ENCODE data around the gene CLPTM1L.
"Not testable (repeated sequence)": the region's sequence is repeated elsewhere in the genome, so short reads cannot be mapped to it uniquely, and the experiment has no call there.

The CLPTM1L gene

GRCh38 chr5:1380011-1380817 lies 35.3 kb upstream of the CLPTM1L start:
- DNase-seq: peak; percentile 23

GRCh38 chr5:1378866-1379659 lies 34.2 kb upstream of the CLPTM1L start:
- no peak for DNase-seq

GRCh38 chr5:1378096-1378495 lies 33.2 kb upstream of the CLPTM1L start:
- DNase-seq: no peak

- no peak for DNase-seq
Measured at GRCh38 chr5:1376981-1377380, 32.1 kb upstream of the CLPTM1L start.

DNA sequence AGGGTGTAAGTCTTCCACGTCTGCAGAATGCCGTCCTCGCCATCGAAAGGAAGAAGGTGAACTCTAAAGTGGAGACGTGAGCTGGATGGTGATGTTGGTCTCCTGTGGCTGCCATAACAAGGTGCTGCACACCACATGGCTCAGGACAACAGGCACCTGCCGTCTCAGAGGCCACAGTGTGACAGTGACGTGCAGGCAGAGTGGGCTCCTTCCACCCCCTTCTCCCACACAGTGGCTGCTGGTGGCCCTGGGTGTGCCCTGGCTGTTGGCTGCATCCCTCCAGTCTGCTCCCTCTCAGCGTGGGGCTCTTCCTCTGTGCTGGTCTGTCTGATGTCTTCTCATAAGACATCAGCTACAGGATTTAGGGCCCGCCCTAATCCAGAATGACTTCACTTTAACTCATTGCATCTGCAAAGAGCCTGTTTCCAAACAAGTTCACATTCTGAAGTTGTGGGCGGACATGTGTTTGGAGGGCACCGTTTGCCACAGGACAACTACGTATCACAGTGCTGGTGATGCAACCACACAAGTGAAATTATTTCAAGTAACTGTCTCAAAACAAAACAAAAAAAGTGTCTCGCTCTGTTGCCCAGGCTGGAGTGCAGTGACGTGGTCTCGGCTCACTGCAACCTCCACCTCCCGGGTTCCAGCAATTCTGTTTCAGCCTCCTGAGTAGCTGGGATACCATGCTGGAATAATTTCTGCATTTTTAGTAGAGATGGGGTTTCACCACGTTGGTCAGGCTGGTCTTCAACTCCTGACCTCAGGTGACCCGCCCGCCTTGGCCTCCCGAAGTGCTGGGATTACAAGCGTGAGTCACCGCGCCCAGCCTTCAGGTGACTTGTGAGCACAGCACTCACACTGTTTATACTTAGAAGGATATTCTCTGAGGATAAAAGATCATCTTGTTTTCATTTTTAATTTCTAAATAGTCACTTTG lies 31.2 kb upstream of the CLPTM1L start:
- no peak for DNase-seq

GRCh38 chr5:1374679-1375055 lies 29.8 kb upstream of the CLPTM1L start:
- DNase-seq: no peak

GRCh38 chr5:1374030-1374678 lies 29.3 kb upstream of the CLPTM1L start:
- no peak for DNase-seq

- DNase-seq: not testable (repeated sequence)
Measured at GRCh38 chr5:1371972-1372342, 27.1 kb upstream of the CLPTM1L start.

DNA sequence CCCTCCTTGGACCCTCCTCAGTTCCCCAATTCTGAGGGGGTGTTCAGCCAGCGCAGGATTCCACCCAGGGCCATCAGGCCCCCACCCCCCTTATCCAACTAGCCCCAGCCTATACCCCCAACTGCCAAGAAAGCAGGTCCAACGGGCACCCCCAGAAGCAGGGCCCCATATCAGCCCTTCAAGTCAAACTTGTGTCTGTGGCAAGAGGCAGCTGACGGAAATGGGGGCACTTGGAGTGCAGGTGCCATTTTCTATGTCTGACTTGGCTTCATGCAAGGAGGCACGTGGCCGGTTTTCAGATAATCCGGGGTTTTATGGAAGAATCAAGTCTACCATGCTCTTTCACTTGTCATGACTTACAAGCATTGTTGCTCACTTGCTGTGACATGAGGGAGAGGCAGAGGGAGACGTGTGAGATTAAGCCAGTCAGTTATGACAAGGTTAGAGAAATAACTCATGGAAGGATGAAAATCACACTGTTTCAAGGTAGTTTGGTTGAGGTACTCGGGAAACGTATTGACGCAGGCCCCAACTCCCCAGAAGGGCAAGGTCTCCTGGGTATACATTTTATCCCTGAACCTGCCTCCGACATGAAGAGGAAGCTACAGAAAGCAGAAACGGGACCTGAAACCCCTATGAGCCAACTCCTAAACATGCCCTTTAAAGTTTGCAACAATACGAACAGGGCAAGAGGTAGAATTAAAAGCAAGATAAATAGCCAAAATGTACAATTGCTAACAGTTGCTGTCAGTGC lies 26.5 kb upstream of the CLPTM1L start:
- DNase-seq: no peak

GRCh38 chr5:1370006-1370405 lies 25.1 kb upstream of the CLPTM1L start:
- DNase-seq: no peak

GRCh38 chr5:1368756-1369155 lies 23.9 kb upstream of the CLPTM1L start:
- DNase-seq: no peak

- DNase-seq: no peak
Measured at GRCh38 chr5:1368236-1368635, 23.3 kb upstream of the CLPTM1L start.

GRCh38 chr5:1367149-1367548 lies 22.2 kb upstream of the CLPTM1L start:
- no peak for DNase-seq

GRCh38 chr5:1366514-1366913 lies 21.6 kb upstream of the CLPTM1L start:
- no peak for DNase-seq

GRCh38 chr5:1364211-1364610 lies 19.3 kb upstream of the CLPTM1L start:
- no peak for DNase-seq

GRCh38 chr5:1363581-1363980 lies 18.7 kb upstream of the CLPTM1L start:
- DNase-seq: no peak

DNA sequence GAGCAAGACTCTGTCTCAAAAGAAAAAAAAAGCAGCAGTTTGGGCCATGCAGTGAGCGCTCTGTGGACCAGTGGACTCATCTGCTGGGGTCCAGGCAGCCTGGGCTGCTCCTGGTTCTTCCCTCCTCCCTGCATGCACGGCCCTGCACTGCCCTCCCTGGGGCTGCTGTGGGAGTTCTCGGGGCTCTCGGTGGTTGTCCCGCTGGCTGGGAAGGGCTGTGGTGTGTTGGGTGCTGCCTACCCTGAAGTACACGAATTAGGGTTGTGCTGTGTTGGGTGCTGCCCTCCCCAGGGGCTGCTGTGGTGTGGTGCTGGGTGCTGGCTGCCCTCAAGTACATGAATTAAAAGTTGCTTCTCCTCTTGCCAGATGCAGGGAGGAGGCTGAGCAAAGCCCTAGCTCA lies 18.3 kb upstream of the CLPTM1L start:
- DNase-seq: no peak

DNA sequence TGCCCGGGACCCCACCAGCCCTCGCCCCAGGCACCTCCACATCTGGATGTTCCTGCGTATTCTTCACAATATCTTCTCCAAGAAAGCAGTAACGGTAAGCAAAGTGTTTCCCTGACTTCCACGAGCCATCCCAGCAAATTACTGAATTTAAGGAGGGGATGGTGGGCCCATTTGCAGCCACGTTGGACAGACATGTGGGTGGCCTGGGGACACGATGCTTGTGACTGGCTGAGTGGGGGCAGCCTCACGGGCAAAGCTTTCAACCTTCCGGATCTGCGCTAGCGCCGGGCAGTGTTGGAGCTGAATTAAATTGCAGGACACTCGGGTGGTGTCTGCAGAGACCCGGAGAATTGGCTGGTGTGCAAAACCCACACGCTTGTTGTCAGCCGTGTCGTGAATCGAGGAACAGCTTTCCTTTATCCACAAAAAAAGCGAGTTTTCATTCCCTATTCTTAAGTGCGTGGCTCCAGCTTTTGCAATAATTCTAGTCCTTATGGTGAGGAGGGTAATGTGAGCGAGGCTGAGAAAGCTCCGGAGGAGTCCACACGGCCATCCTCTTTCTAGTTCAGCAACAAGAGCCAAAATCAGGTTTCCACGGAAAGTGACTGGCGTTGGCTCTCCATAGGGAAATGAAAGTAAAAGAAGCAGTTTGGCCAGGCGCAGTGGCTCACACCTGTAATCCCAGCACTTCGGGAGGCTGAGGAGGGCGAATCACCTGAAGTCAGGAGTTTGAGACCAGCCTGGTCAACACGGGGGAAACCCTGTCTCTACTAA lies 17.5 kb upstream of the CLPTM1L start:
- no peak for DNase-seq

GRCh38 chr5:1360861-1361260 lies 16.0 kb upstream of the CLPTM1L start:
- DNase-seq: no peak

- DNase-seq: not testable (repeated sequence)
Measured at GRCh38 chr5:1360367-1360766, 15.5 kb upstream of the CLPTM1L start.

DNA sequence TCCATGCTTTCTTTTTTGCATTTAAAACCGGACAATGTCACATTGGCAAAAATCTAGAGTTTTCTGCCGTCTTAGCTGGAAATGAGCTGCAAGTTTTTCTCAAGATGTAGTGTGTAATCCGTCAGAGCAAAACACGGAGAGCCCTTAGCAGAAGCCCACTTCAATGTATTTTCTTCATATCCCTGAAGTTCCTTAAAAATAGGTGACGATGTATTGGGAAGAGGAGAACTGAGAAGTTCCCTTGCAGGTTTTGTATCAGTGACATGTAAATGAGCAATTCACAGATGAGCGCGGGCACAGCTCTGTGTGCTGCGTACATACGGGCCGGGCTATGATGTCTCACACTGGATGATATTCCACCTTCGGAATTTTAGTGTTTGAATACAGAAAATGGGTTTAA lies 14.8 kb upstream of the CLPTM1L start:
- no peak for DNase-seq

All from stimulated activated naive CD4-positive, alpha-beta T cell treated with Interleukin-2 at 50 U/mL for 16 hours (primary cell).